DOHH2 (cell line): ENCODE measurements around the gene UBE2E1.

Source experiments
- H3F3A ChIP-seq: fragments of 200-600 bp; sonication (generic), shearing (Covaris generic); 2 replicates; pipeline ENCODE4 v1.6.0; 2016; ENCODE audit warnings: antibody characterized with exemption, mild to moderate bottlenecking; ENCODE audit not compliant: control insufficient read depth, insufficient read depth
- H3K27ac ChIP-seq: fragments of 200-600 bp; sonication (generic); 2 replicates; pipeline ENCODE4 v1.5.1; 2014; ENCODE audit warnings: low read depth, mild to moderate bottlenecking, low read length, moderate library complexity
- H3K27me3 ChIP-seq: fragments of 200-600 bp; sonication (generic); 2 replicates; pipeline ENCODE4 v1.6.1; 2014; ENCODE audit warnings: mild to moderate bottlenecking, low read length, mixed read lengths; ENCODE audit not compliant: control insufficient read depth
- H3K36me3 ChIP-seq: fragments of 200-600 bp; sonication (generic); 2 replicates; pipeline ENCODE4 v1.6.1; 2014; ENCODE audit warnings: mild to moderate bottlenecking, low read length, moderate library complexity, mixed read lengths; ENCODE audit not compliant: control insufficient read depth
- H3K4me1 ChIP-seq: fragments of 200-600 bp; sonication (generic); 2 replicates; pipeline ENCODE4 v1.6.1; 2014; ENCODE audit warnings: mild to moderate bottlenecking, low read length, mixed read lengths; ENCODE audit not compliant: control insufficient read depth
- H3K4me2 ChIP-seq: fragments of 200-600 bp; sonication (generic); 2 replicates; pipeline ENCODE4 v1.6.0; 2014; ENCODE audit warnings: mild to moderate bottlenecking, low read length, moderate library complexity
- H3K4me3 ChIP-seq: fragments of 200-600 bp; sonication (generic); 2 replicates; pipeline ENCODE4 v1.5.1; 2014; ENCODE audit warnings: mild to moderate bottlenecking, low read length, mixed read lengths
- H3K79me2 ChIP-seq: fragments of 200-600 bp; sonication (generic); 2 replicates; pipeline ENCODE4 v1.6.1; 2014; ENCODE audit warnings: mild to moderate bottlenecking, low read length, mixed read lengths; ENCODE audit not compliant: control insufficient read depth
- H3K9me2 ChIP-seq: fragments of 200-600 bp; sonication (generic); replicated peaks from 2 replicates; pipeline ENCODE4 v1.6.1; 2014; ENCODE audit warnings: mild to moderate bottlenecking, low read length, mixed read lengths; ENCODE audit not compliant: control insufficient read depth
- H3K9me3 ChIP-seq: fragments of 200-600 bp; sonication (generic); 2 replicates; pipeline ENCODE4 v1.6.1; 2014; ENCODE audit warnings: antibody characterized with exemption, low read length, mixed read lengths; ENCODE audit not compliant: control insufficient read depth, insufficient read depth
- H4K20me1 ChIP-seq: fragments of 200-600 bp; sonication (generic); 2 replicates; pipeline ENCODE4 v1.6.0; 2014; ENCODE audit warnings: low read depth, mild to moderate bottlenecking, antibody characterized with exemption, low read length, moderate library complexity; ENCODE audit not compliant: control insufficient read depth, insufficient read depth
- EZH2phosphoT487 ChIP-seq: fragments of 200-600 bp; sonication (generic); IDR thresholded peaks from 2 replicates; pipeline ENCODE4 v1.6.1; 2017; ENCODE audit warnings: borderline replicate concordance, mild to moderate bottlenecking, antibody characterized with exemption, low read length, moderate library complexity, mixed read lengths
- TF ChIP-seq, protein P1 (sequence below): fragments of 200-600 bp; sonication (generic); IDR thresholded peaks from one replicate; pipeline ENCODE4 v1.5.1; 2014; ENCODE audit warnings: antibody characterized with exemption, mild to moderate bottlenecking, low read depth, low read length; ENCODE audit not compliant: poor library complexity, severe bottlenecking

UBE2E1 gene

DNA sequence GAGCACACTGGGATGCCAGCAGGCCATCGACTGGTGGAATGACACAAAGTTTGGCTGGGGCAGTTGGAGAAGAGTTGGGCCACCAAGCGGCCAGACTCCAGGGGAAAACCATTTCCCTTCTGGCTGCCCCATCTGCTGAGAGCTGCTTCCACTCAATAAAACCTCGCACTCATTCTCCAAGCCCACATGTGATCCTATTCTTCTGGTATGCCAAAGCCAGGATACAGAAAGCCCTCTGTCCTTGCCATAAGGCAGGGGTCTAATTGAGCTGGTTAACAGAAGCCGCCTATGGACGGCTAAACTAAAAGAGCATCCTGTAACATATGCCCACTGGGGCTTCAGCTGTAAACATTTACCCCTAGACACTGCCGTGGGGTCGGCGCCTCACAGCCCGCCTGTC lies 55.9 kb downstream of the UBE2E1 start:
- Histone ChIP-seq H3K36me3 (no peaks in the 10 kb centered on the region), H3K27ac (no peak overlapping the region), H3K9me2 (no peaks in the 10 kb centered on the region), H3K9me3 (no peaks in the 10 kb centered on the region), H3K79me2 (peaks cover 38% of the 10 kb centered on the region), H3K4me1 (peaks cover 38% of the 10 kb centered on the region), H3F3A (peaks cover 8% of the 10 kb centered on the region), H3K27me3 (no peaks in the 10 kb centered on the region), H3K4me3 (no peak overlapping the region), H4K20me1 (peaks cover 17% of the 10 kb centered on the region; the same call in 1 of the 2 replicates), H3K4me2 (no peak overlapping the region)
- TF ChIP-seq EZH2phosphoT487 = no peak
- TF ChIP-seq, protein P1, sequence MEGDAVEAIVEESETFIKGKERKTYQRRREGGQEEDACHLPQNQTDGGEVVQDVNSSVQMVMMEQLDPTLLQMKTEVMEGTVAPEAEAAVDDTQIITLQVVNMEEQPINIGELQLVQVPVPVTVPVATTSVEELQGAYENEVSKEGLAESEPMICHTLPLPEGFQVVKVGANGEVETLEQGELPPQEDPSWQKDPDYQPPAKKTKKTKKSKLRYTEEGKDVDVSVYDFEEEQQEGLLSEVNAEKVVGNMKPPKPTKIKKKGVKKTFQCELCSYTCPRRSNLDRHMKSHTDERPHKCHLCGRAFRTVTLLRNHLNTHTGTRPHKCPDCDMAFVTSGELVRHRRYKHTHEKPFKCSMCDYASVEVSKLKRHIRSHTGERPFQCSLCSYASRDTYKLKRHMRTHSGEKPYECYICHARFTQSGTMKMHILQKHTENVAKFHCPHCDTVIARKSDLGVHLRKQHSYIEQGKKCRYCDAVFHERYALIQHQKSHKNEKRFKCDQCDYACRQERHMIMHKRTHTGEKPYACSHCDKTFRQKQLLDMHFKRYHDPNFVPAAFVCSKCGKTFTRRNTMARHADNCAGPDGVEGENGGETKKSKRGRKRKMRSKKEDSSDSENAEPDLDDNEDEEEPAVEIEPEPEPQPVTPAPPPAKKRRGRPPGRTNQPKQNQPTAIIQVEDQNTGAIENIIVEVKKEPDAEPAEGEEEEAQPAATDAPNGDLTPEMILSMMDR = no peak

DNA sequence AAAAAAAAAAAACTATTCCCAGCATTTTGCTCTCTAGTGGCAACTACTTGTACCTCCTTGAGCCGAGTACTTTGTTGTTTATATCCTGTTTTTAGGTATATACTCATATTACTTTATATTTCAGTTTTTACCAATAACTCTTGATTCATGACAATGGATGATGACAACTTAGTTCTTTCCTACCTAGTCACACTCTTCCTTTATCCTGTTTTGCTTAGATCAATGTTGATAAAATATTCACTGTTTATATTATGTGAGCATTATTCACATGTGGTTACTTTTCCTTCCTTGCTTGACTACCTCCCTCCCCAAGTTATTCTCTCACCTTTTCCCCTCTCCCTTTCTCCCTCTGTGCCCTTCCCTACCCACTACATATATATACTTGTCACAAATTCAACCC lies 57.3 kb downstream of the UBE2E1 start:
- H3K9me2 ChIP-seq = no peaks in the 10 kb centered on the region
- H3K4me2 ChIP-seq = no peak overlapping the region
- peaks cover 15% of the 10 kb centered on the region; the same call in 1 of the 2 replicates for H4K20me1 ChIP-seq
- peaks cover 25% of the 10 kb centered on the region for H3K4me1 ChIP-seq
- H3K27me3 ChIP-seq = no peaks in the 10 kb centered on the region
- no peaks in the 10 kb centered on the region for H3K36me3 ChIP-seq
- H3K79me2 ChIP-seq = peaks cover 37% of the 10 kb centered on the region
- H3K27ac ChIP-seq = no peak overlapping the region
- no peaks in the 10 kb centered on the region for H3F3A ChIP-seq
- TF ChIP-seq, protein P1 = no peak
- no peak for TF ChIP-seq EZH2phosphoT487
- H3K4me3 ChIP-seq = no peak overlapping the region
- no peaks in the 10 kb centered on the region for H3K9me3 ChIP-seq

DNA sequence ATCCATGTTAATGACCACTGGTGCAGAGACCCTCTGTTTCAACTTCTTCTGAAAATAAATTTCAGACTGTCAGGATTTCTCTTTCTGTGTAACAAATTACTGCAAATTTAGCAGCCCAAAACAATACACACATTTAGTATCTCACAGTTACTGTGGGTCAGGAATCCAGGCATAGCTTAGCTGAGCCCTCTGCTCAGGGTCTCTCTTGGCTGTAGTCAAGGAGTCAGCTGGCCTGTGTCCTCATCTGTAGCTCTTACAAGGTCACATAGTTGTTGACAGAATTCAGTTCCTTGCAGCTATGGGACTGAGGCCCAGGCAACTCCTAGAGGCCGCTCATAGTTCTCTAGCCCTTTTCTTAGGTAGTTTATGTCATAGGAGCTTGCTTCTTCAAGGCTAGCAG lies 59.2 kb downstream of the UBE2E1 start:
- H3K36me3 ChIP-seq = no peaks in the 10 kb centered on the region
- peaks cover 13% of the 10 kb centered on the region for H3K4me1 ChIP-seq
- peaks cover 8% of the 10 kb centered on the region; the same call in 1 of the 2 replicates for H4K20me1 ChIP-seq
- no peak overlapping the region for H3K4me2 ChIP-seq
- no peak overlapping the region for H3K27ac ChIP-seq
- no peaks in the 10 kb centered on the region for H3K27me3 ChIP-seq
- H3K4me3 ChIP-seq = no peak overlapping the region
- H3K9me3 ChIP-seq = no peaks in the 10 kb centered on the region
- H3K79me2 ChIP-seq = peaks cover 23% of the 10 kb centered on the region
- H3F3A ChIP-seq = no peaks in the 10 kb centered on the region
- H3K9me2 ChIP-seq = no peaks in the 10 kb centered on the region
- TF ChIP-seq, protein P1 = no peak
- no peak for TF ChIP-seq EZH2phosphoT487
